Parathyroid adenoma (tissue), 2 donors: ENCODE measurements around the gene JUP.
A peak's percentile ranks its signal among the peaks of the same experiment; 100 is the strongest.

Experiments used
- H2AFZ ChIP-seq: fragments of 300-600 bp; sonication (generic); one replicate; pipeline ENCODE4 v1.7.0; 2017; ENCODE audit warnings: antibody characterized with exemption, mild to moderate bottlenecking
- H3K27ac ChIP-seq: fragments of 300-600 bp; sonication (generic); one replicate; pipeline ENCODE4 v1.7.0; 2017
- H3K27me3 ChIP-seq: fragments of 300-600 bp; sonication (generic); one replicate; pipeline ENCODE4 v1.7.0; 2017; ENCODE audit warnings: low read length; ENCODE audit not compliant: control insufficient read depth, insufficient read depth
- H3K36me3 ChIP-seq: fragments of 300-600 bp; sonication (generic); one replicate; pipeline ENCODE4 v1.7.0; 2017; ENCODE audit warnings: low read length; ENCODE audit not compliant: control insufficient read depth, insufficient read depth
- H3K4me1 ChIP-seq: fragments of 300-600 bp; sonication (generic); one replicate; pipeline ENCODE4 v1.7.0; 2017; ENCODE audit warnings: control low read depth
- H3K4me2 ChIP-seq: fragments of 300-600 bp; sonication (generic); one replicate; pipeline ENCODE4 v1.7.0; 2017; ENCODE audit warnings: low read length
- H3K4me3 ChIP-seq: fragments of 300-600 bp; sonication (generic); one replicate; pipeline ENCODE4 v1.7.0; 2017; ENCODE audit warnings: low read depth, low read length
- H3K79me2 ChIP-seq: fragments of 300-600 bp; sonication (generic); one replicate; pipeline ENCODE4 v1.7.0; 2017; ENCODE audit warnings: control low read depth
- H3K9ac ChIP-seq: fragments of 300-600 bp; sonication (generic); one replicate; pipeline ENCODE4 v1.7.0; 2017; ENCODE audit warnings: mild to moderate bottlenecking
- H3K9me3 ChIP-seq: fragments of 300-600 bp; sonication (generic); one replicate; pipeline ENCODE4 v1.7.0; 2017; ENCODE audit warnings: low read length; ENCODE audit not compliant: control insufficient read depth
- CTCF ChIP-seq: fragments of 300-600 bp; sonication (generic); IDR thresholded peaks from one replicate; pipeline ENCODE4 v1.7.0; 2017; ENCODE audit warnings: antibody characterized with exemption, mild to moderate bottlenecking
- donor health status: primary hyperparathyroidism.

The JUP gene

GRCh38 chr17:41812381-41813151 is 26.1 kb upstream of the JUP start, which contains the start of gene FKBP10:
FKBP10 (plus strand) TSS chr17:41813004; CDS start chr17:41813035, 31 bp downstream.
- H3K27ac ChIP-seq, result peak within 1 kb of the TSS; percentile 70
- no peaks in the 10 kb centered on the region for H3K27me3 ChIP-seq
- peak within 1 kb of the TSS; percentile 99 for H2AFZ ChIP-seq
- H3K4me2 ChIP-seq, result peak within 1 kb of the TSS; percentile 80
- H3K4me3 ChIP-seq, result peak within 1 kb of the TSS; percentile 74
- H3K4me1 ChIP-seq, result peaks cover 12% of the 10 kb centered on the region
- TF ChIP-seq CTCF, result no peak
- no peaks in the 10 kb centered on the region for H3K79me2 ChIP-seq
- no peaks in the 10 kb centered on the region for H3K9me3 ChIP-seq
- H3K9ac ChIP-seq, result peak within 1 kb of the TSS; percentile 37
- no peaks in the 10 kb centered on the region for H3K36me3 ChIP-seq

- Histone ChIP-seq H2AFZ (peak within 1 kb of the TSS; percentile 99), H3K4me2 (peak within 1 kb of the TSS; percentile 80), H3K4me1 (peaks cover 12% of the 10 kb centered on the region), H3K9me3 (no peaks in the 10 kb centered on the region), H3K27ac (peak within 1 kb of the TSS; percentile 70), H3K4me3 (peak within 1 kb of the TSS; percentile 74), H3K79me2 (no peaks in the 10 kb centered on the region), H3K9ac (peak within 1 kb of the TSS; percentile 37), H3K36me3 (no peaks in the 10 kb centered on the region), H3K27me3 (no peaks in the 10 kb centered on the region)
- peak; percentile 65 for TF ChIP-seq CTCF
Measured at GRCh38 chr17:41811549-41812380, 25.3 kb upstream of the JUP start, which contains the start of gene P3H4. P3H4 (minus strand) TSS chr17:41811949; CDS start chr17:41811915, 34 bp downstream.

GRCh38 chr17:41810659-41811548 is 24.4 kb upstream of the JUP start:
- no peaks in the 10 kb centered on the region for H3K9me3 ChIP-seq
- TF ChIP-seq CTCF, result no peak
- peak overlapping the region; percentile 99 for H2AFZ ChIP-seq
- H3K79me2 ChIP-seq, result no peaks in the 10 kb centered on the region
- peak overlapping the region; percentile 74 for H3K4me3 ChIP-seq
- no peaks in the 10 kb centered on the region for H3K36me3 ChIP-seq
- peak overlapping the region; percentile 80 for H3K4me2 ChIP-seq
- H3K9ac ChIP-seq, result no peak overlapping the region
- H3K4me1 ChIP-seq, result peaks cover 12% of the 10 kb centered on the region
- H3K27ac ChIP-seq, result peak overlapping the region; percentile 70
- H3K27me3 ChIP-seq, result no peaks in the 10 kb centered on the region

GRCh38 chr17:41806685-41807445 is 20.4 kb upstream of the JUP start:
- Histone ChIP-seq H3K9ac (no peak overlapping the region), H3K9me3 (no peaks in the 10 kb centered on the region), H3K4me2 (no peak overlapping the region), H3K4me1 (peaks cover 4% of the 10 kb centered on the region), H3K79me2 (no peaks in the 10 kb centered on the region), H3K27ac (no peak overlapping the region), H3K27me3 (no peaks in the 10 kb centered on the region), H3K4me3 (no peak overlapping the region), H2AFZ (no peak overlapping the region), H3K36me3 (no peaks in the 10 kb centered on the region)
- TF ChIP-seq CTCF, result no peak
